ENCODE data around the gene PFDN1. TPM values are rescaled to one million over a fixed set of nuclear protein-coding genes. Genes with fewer than 3 reads are reported as not detected.

The PFDN1 gene
- total RNA-seq, 1 donor from 2014 or later: 61.0 TPM

DNA sequence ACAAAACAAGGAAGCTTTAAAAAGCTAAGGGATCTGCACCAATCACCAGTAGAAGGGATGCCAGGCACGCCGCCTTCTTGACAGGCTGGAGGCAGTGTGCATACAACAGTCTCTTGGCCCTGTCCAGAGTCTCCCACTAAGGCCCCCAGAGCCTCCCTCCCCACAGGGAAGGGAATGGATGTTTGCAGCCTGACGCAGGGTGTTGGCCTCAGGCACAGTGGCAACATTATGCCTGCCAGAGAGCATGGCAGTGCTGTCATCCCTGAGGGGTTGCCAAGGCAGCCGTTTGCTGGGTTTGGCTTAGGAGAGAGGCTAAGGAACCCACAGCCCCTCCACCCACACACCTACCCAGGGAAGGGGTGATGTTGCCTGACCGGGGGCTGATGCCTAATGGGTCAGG lies 38.7 kb upstream of the PFDN1 start:
- H3K36me3 Mint-ChIP-seq (ENCODE audit: low read depth): peaks cover 71% of the 10 kb centered on the region

DNA sequence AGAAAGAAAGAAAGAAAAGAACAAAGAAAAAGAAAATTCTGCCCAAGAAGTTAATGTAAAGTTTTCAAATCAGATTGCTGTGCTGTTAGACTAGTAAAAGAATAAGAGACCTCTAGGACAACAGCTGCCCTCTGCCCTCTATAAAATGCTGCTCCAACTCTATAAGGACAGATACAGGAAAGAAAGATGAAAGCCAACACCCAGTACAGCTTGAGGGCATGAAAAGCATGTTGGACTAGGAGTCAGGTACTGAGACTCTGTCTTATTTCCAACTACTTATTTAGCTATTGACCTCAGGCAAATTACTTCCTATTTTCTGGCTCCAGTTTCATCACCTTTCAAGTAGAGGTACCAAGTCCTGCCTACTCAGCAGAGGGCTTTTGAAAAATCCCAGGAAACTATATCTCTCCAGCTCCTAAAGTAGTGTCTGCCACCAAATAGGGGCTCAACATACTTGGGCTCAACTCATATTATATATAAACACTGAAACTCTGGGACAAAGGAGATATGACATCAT lies 37.8 kb upstream of the PFDN1 start:
- H3K36me3 Mint-ChIP-seq (ENCODE audit: low read depth): peaks cover 80% of the 10 kb centered on the region
- no peaks in the 10 kb centered on the region for H3K27me3 Mint-ChIP-seq (ENCODE audit: low read depth)
- peaks cover 48% of the 10 kb centered on the region for H3K4me1 Mint-ChIP-seq (ENCODE audit: low read depth)
- H3K4me3 Mint-ChIP-seq (ENCODE audit: low read depth): no peak overlapping the region
- H3K9me3 Mint-ChIP-seq: no peaks in the 10 kb centered on the region
- DNase-seq (ENCODE audit: low spot score): no peak
- H3K27ac Mint-ChIP-seq: no peak overlapping the region
- intact Hi-C loops (cut with micrococcal nuclease): no loop called here

More for the DNA sequence above, 38.7 kb upstream of the PFDN1 start:
- H3K27ac Mint-ChIP-seq: peak overlapping the region; percentile 92
- no peaks in the 10 kb centered on the region for H3K27me3 Mint-ChIP-seq (ENCODE audit: low read depth)
- no peak for DNase-seq (ENCODE audit: low spot score)
- H3K4me1 Mint-ChIP-seq (ENCODE audit: low read depth): peaks cover 44% of the 10 kb centered on the region
- peak overlapping the region; percentile 82 for H3K4me3 Mint-ChIP-seq (ENCODE audit: low read depth)
- intact Hi-C loops (cut with micrococcal nuclease): no loop called here
- no peaks in the 10 kb centered on the region for H3K9me3 Mint-ChIP-seq

DNA sequence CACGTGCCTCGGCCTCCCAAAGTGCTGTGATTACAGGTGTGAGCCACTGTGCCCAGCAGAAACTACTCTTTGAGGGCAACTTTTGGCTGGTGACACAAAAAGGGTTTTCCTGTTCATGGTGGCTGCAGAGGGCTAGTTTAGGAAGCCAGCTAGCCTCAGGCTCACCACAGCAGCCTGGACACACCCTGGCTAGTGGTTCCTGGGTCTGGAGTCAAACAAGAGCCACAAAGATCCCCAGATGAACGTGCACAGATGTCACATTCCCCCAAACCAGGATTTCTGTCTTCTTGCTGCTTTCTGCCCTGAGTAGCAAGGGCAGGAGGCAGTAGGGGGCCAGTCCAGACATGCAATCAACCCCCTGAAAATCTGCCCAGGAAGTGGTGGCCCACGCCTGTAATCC lies 36.7 kb upstream of the PFDN1 start:
- Mint-ChIP-seq H3K36me3 (ENCODE audit: low read depth) (peaks cover 82% of the 10 kb centered on the region), H3K27me3 (ENCODE audit: low read depth) (no peaks in the 10 kb centered on the region)

DNA sequence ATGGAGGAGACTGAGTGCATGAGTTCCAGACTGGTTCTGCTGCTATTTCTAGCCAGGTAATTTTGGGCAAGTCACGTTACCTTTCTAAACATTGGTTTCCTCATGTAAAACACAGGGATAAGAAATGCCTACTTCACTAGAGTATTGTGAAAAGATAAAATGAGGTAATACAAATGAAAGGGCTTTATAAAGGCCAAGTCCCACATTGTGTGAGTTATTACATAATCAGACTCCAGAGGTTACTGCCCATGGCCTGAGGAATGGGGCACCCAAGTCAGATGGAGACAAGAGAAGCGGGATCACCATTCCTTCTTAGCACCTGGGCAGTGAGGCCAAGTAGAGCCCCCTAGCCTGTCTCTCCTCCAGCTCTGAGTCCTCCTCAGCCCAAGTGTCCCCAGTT lies 36.0 kb upstream of the PFDN1 start:
- intact Hi-C loops (cut with micrococcal nuclease): no loop called here
- Mint-ChIP-seq H3K27me3 (ENCODE audit: low read depth) (no peaks in the 10 kb centered on the region), H3K27ac (no peak overlapping the region), H3K36me3 (ENCODE audit: low read depth) (peaks cover 83% of the 10 kb centered on the region), H3K9me3 (no peaks in the 10 kb centered on the region), H3K4me1 (ENCODE audit: low read depth) (peaks cover 39% of the 10 kb centered on the region), H3K4me3 (ENCODE audit: low read depth) (no peak overlapping the region)
- no peak for DNase-seq (ENCODE audit: low spot score)

More for the DNA sequence above, 36.7 kb upstream of the PFDN1 start:
- Mint-ChIP-seq H3K27ac (no peak overlapping the region), H3K4me3 (ENCODE audit: low read depth) (no peak overlapping the region), H3K9me3 (no peaks in the 10 kb centered on the region), H3K4me1 (ENCODE audit: low read depth) (peaks cover 46% of the 10 kb centered on the region)
- intact Hi-C loops (cut with micrococcal nuclease): no loop called here
- DNase-seq (ENCODE audit: low spot score): no peak

DNA sequence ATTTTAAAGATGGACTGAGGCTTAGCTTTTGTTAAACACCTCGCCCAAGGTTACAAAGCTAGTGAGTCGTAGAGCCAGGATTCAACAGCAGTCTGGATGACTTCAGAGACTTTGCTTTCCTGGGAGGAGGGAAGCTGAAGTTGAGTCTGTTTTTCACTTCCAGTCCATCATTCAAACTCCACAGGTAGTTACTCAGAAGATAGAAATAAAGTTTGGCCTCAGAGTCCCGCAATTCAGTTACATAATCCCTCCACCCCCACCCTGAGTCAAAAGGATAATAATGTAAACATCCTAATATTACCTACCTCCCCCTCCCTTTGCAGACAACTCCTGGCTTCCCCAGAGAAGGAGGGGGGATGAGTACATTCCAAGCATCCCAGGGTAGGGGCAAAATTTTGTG lies 35.4 kb upstream of the PFDN1 start:
- Mint-ChIP-seq H3K36me3 (ENCODE audit: low read depth) (peaks cover 81% of the 10 kb centered on the region), H3K27ac (no peak overlapping the region)

DNA sequence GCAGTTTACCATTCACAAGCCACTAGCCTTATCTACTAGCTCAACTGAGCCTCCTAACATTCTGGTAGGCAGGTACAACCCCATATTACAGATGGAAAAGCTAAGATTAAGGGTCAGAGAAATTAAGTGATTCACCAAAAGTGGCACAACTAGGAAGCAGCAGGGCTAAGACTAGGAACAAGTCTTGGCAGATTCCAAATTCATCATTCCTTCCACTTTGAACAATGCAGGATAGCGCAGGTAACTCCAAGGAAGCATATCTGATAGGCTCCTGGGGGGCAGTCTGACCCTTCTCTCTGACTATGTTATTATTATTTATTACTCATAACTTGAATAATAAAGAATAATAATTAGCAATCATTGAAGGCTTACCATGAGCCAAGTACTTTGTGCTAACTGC lies 35.0 kb upstream of the PFDN1 start:
- peaks cover 34% of the 10 kb centered on the region for H3K4me1 Mint-ChIP-seq (ENCODE audit: low read depth)
- H3K36me3 Mint-ChIP-seq (ENCODE audit: low read depth): peaks cover 80% of the 10 kb centered on the region
- H3K4me3 Mint-ChIP-seq (ENCODE audit: low read depth): no peak overlapping the region
- intact Hi-C loops (cut with micrococcal nuclease): no loop called here
- H3K9me3 Mint-ChIP-seq: no peaks in the 10 kb centered on the region
- H3K27ac Mint-ChIP-seq: no peak overlapping the region
- no peak for DNase-seq (ENCODE audit: low spot score)
- no peaks in the 10 kb centered on the region for H3K27me3 Mint-ChIP-seq (ENCODE audit: low read depth)

More for the DNA sequence above, 35.4 kb upstream of the PFDN1 start:
- no peaks in the 10 kb centered on the region for H3K9me3 Mint-ChIP-seq
- intact Hi-C loops (cut with micrococcal nuclease): no loop called here
- H3K4me1 Mint-ChIP-seq (ENCODE audit: low read depth): peaks cover 38% of the 10 kb centered on the region
- H3K4me3 Mint-ChIP-seq (ENCODE audit: low read depth): no peak overlapping the region
- DNase-seq (ENCODE audit: low spot score): no peak
- H3K27me3 Mint-ChIP-seq (ENCODE audit: low read depth): no peaks in the 10 kb centered on the region

DNA sequence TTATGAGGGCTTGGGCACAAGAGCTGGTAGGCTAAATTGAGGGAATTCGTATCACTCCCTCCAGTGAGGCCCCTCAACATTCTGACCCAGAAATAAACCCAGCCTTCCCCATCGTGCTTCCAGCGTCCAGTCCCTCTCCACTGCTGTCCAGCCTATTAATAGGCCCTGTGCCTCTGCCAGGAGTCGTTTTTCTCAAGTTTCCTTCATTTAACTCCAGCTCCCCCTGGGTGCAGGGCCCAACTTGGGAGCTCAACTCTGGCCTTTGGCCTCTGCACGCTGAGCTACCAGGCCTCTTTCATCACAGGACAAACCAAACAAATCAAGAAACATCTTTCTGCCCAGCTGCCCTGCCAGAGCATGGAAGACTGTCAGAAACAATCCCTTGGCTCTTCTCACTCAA lies 33.5 kb upstream of the PFDN1 start:
- intact Hi-C loops (cut with micrococcal nuclease): no loop called here
- Mint-ChIP-seq H3K27ac (no peak overlapping the region), H3K4me1 (ENCODE audit: low read depth) (peaks cover 21% of the 10 kb centered on the region), H3K27me3 (ENCODE audit: low read depth) (no peaks in the 10 kb centered on the region), H3K36me3 (ENCODE audit: low read depth) (peaks cover 77% of the 10 kb centered on the region), H3K9me3 (no peaks in the 10 kb centered on the region), H3K4me3 (ENCODE audit: low read depth) (no peak overlapping the region)
- no peak for DNase-seq (ENCODE audit: low spot score)

DNA sequence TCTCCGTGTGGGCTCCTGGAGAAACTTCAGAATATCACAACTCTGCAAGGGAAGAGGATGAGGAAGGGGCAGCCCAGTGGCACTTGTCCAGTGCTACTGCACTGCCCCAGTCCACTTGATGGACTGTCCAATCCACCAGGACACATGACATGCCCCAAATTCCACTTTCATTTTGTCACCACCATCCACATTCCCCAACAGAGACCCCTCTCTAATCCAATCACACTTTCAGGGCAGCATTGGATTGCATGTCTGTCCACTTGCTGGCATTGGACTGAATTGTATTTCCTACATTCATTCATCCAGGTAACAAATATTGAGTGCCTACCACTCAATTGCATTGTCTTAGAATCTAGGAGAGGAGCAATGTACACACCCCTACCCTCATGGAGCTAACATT lies 28.7 kb upstream of the PFDN1 start:
- H3K36me3 Mint-ChIP-seq (ENCODE audit: low read depth): peaks cover 42% of the 10 kb centered on the region
- peaks cover 4% of the 10 kb centered on the region for H3K27me3 Mint-ChIP-seq (ENCODE audit: low read depth)
- H3K4me3 Mint-ChIP-seq (ENCODE audit: low read depth): no peak overlapping the region
- no peak overlapping the region for H3K27ac Mint-ChIP-seq
- peaks cover 9% of the 10 kb centered on the region for H3K4me1 Mint-ChIP-seq (ENCODE audit: low read depth)
- H3K9me3 Mint-ChIP-seq: no peaks in the 10 kb centered on the region
- intact Hi-C loops (cut with micrococcal nuclease): no loop called here
- DNase-seq (ENCODE audit: low spot score): no peak

DNA sequence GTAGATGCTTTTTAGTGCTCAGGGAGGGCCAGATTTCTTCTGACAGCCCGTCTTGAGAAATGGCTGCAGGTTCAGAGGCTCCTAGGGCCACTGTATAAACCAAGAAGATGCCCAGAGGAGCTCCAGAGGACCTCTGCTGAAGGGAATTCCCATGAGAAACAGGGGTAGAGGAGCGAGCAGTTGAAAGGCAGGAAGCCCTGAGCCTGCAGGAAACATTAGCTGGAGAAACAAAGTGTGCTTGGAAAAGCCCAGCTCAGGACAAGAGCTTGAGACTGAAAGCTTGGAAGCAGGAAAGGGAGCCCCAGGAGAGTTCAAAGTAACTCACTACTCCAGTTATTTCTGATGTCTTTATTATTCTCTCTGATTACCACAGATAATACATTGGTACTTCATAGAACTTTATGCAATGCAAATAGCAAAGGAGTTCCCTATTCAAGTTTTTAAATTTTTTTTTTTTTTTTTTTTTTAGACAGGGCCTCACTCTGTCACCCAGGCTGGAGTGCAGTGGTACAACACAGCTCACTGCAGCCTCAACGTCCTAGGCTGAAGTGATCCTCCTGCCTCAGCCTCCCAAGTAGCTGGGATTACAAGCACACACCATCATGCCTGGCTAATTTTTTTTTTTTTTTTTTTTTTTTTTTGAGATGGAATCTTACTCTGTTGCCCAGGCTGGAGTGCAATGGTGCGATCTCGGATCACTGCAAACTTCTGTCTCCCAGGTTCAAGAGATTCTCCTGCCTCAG lies 27.0 kb upstream of the PFDN1 start:
- Mint-ChIP-seq H3K4me1 (ENCODE audit: low read depth) (peaks cover 3% of the 10 kb centered on the region), H3K27ac (no peak overlapping the region), H3K4me3 (ENCODE audit: low read depth) (no peak overlapping the region), H3K9me3 (no peaks in the 10 kb centered on the region), H3K27me3 (ENCODE audit: low read depth) (peaks cover 4% of the 10 kb centered on the region), H3K36me3 (ENCODE audit: low read depth) (peaks cover 27% of the 10 kb centered on the region)
- intact Hi-C loops (cut with micrococcal nuclease): no loop called here
- no peak for DNase-seq (ENCODE audit: low spot score)

DNA sequence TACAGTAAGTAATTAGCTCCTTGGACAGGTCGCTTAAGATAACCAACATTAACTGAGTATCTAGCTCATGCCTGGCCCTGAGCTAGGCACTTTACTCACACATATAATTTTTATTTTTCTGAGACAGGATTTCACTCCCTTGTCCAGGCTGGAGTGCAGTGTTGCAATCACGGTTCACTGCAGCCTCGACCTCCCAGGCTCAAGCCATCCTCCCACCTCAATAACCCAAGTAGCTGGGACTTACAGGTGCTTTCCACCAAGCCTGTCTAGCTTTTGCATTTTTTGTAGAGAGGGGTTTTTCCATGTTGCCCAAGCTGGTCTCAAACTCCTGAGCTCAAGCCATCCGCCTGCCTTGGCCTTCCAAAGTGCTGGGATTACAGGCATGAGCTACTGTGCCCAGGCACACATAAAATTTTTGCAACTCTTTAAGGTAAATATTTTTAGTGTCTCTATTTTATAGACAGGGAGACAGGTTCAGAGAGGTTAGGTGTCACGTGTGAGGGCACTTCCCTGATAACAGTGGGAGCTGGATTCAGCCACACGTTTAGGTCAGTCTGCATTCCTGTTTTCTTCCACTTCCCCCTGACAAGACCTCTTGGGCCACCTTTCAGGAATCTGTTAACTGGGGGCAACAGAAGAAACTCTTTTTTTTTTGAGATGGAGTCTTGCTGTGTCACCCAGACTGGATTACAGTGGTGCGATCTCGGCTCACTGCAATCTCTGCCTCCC lies 25.3 kb upstream of the PFDN1 start:
- no peaks in the 10 kb centered on the region for H3K9me3 Mint-ChIP-seq
- no peak overlapping the region for H3K27ac Mint-ChIP-seq
- peaks cover 4% of the 10 kb centered on the region for H3K27me3 Mint-ChIP-seq (ENCODE audit: low read depth)
- H3K36me3 Mint-ChIP-seq (ENCODE audit: low read depth): peaks cover 14% of the 10 kb centered on the region
- no peak for DNase-seq (ENCODE audit: low spot score)
- intact Hi-C loops (cut with micrococcal nuclease): no loop called here
- H3K4me3 Mint-ChIP-seq (ENCODE audit: low read depth): no peak overlapping the region
- peaks cover 11% of the 10 kb centered on the region for H3K4me1 Mint-ChIP-seq (ENCODE audit: low read depth)

DNA sequence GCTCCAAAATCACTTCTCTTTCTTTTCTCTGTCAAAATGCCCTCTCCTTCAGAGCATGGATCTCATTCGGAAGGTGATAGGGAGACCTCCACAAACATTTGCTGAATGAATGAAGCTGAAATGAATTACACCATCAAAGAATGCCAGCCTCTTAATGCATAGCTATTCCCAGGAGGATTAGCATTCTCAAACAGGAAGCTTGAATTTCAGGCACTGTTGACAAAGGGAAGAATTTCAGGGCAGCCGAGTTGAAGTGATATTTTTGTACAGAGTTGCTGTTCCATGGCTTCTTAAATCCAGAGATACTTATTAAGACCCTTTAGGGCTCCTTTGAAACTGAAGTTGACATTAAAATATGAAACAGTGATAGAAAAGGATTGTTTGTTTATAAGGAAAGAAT lies 24.7 kb upstream of the PFDN1 start:
- Mint-ChIP-seq H3K9me3 (no peaks in the 10 kb centered on the region), H3K27me3 (ENCODE audit: low read depth) (peaks cover 4% of the 10 kb centered on the region), H3K4me1 (ENCODE audit: low read depth) (peaks cover 11% of the 10 kb centered on the region), H3K27ac (no peak overlapping the region), H3K36me3 (ENCODE audit: low read depth) (peaks cover 9% of the 10 kb centered on the region), H3K4me3 (ENCODE audit: low read depth) (no peak overlapping the region)
- intact Hi-C loops (cut with micrococcal nuclease): no loop called here
- DNase-seq (ENCODE audit: low spot score): no peak

DNA sequence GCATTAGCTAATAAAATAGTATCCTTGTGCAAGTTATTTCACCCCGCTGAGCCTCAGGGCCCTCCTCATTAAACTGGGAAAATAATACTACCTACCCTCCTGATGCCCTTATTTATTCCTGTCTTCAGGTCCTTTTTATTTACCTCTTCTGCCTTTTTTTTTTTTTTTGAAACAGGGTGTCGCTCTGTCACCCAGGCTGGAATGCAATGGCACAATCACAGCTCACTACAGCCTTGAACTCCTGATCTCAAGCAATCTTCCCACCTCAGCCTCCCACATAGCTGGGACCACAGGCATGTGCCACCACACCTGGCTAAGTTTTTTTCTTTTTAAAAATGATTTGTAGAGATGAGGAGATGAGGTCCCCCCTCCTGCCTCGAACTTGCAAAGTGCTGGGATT lies 22.6 kb upstream of the PFDN1 start:
- intact Hi-C loops (cut with micrococcal nuclease): no loop called here
- no peaks in the 10 kb centered on the region for H3K9me3 Mint-ChIP-seq
- DNase-seq (ENCODE audit: low spot score): no peak
- no peak overlapping the region for H3K27ac Mint-ChIP-seq
- H3K4me3 Mint-ChIP-seq (ENCODE audit: low read depth): no peak overlapping the region
- no peaks in the 10 kb centered on the region for H3K36me3 Mint-ChIP-seq (ENCODE audit: low read depth)
- H3K27me3 Mint-ChIP-seq (ENCODE audit: low read depth): peaks cover 4% of the 10 kb centered on the region
- peaks cover 11% of the 10 kb centered on the region for H3K4me1 Mint-ChIP-seq (ENCODE audit: low read depth)

DNA sequence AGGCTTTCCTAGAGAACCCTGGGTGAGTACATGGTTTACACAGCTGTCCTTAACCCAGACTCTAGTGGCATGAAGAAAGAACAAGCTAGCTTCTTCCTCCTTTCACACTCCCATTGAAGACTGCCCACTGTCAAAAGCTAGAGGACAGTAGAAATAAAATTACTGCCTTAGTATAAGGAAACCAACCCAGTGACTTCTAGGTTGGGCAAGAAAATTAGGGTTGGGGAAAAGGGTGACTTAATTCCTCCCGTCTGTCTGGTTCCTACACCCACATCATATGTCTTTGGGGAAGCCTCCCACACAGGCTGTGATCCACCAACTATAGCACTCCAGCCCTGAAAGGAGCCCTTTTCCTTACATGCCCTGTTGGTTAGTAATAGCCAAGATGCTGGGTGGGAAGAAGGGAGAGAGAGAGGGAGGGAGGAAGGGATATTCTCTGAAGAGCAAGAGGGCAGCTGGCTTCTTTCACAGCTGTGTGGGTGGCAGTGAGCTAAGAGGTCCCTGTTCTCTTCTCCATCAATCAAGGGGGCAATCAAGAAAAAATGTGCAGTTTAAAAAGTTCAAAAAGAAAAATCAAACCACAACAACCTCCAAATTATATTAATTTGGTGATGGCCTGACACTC lies 21.8 kb upstream of the PFDN1 start:
- no peaks in the 10 kb centered on the region for H3K9me3 Mint-ChIP-seq
- intact Hi-C loops (cut with micrococcal nuclease): no loop called here
- H3K4me3 Mint-ChIP-seq (ENCODE audit: low read depth): no peak overlapping the region
- no peak for DNase-seq (ENCODE audit: low spot score)
- no peak overlapping the region for H3K27ac Mint-ChIP-seq
- H3K27me3 Mint-ChIP-seq (ENCODE audit: low read depth): peaks cover 4% of the 10 kb centered on the region
- peaks cover 11% of the 10 kb centered on the region for H3K4me1 Mint-ChIP-seq (ENCODE audit: low read depth)
- H3K36me3 Mint-ChIP-seq (ENCODE audit: low read depth): no peaks in the 10 kb centered on the region

Data from activated T-helper 2 cell treated with anti-CD3 and anti-CD28 coated beads, Interferon-gamma antibody, Interleukin-2, Interleukin-4, amounts not matched to agents 10 μg/mL and 5 μg/mL and 100 μg/mL, durations not matched to agents 14 hours and 24 hours and 36 hours (primary cell).